Hepatocyte (in vitro differentiated cells): Measurements from ENCODE around the gene ARHGEF4.

Experiments used
- CTCF ChIP-seq: fragments of 200-600 bp; sonication (generic); IDR thresholded peaks from 2 replicates; pipeline ENCODE4 v1.5.1; 2016; ENCODE audit warnings: antibody characterized with exemption, mild to moderate bottlenecking; ENCODE audit not compliant: poor library complexity
- EZH2 ChIP-seq: fragments of 200-600 bp; sonication (generic); IDR thresholded peaks from 2 replicates; pipeline ENCODE4 v1.6.1; 2016; ENCODE audit warnings: antibody characterized with exemption, mild to moderate bottlenecking, borderline replicate concordance

- no peak for TF ChIP-seq CTCF
- TF ChIP-seq EZH2, result no peak
Measured at GRCh38 chr2:131052741-131053263, 216.1 kb downstream of the ARHGEF4 start.
